GM12878 (cell line): ENCODE data around the gene BEST1.

Source experiments
- MAX ChIP-seq: IDR thresholded peaks from 2 replicates; pipeline ENCODE4 v1.6.1; 2012; ENCODE audit warnings: low read depth, low read length, improper control_type of control experiment
- POLR2AphosphoS5 ChIP-seq: IDR thresholded peaks from 2 replicates; pipeline ENCODE4 v1.6.1; 2011; ENCODE audit warnings: mild to moderate bottlenecking, low read length, inconsistent platforms
- POU2F2 ChIP-seq: IDR thresholded peaks from 3 replicates; pipeline ENCODE4 v1.6.1; 2011; ENCODE audit warnings: low read depth, mild to moderate bottlenecking, low read length, borderline replicate concordance
- ZNF274 ChIP-seq: IDR thresholded peaks from one replicate; pipeline ENCODE4 v1.8.0; 2011; ENCODE audit not compliant: insufficient read length, insufficient read depth

- TF ChIP-seq ZNF274 = no peak
- no peak for TF ChIP-seq POU2F2
- no peak for TF ChIP-seq POLR2AphosphoS5
- no peak for TF ChIP-seq MAX
Measured at GRCh38 chr11:61994981-61995380, 44.8 kb downstream of the BEST1 start.
